A549 (cell line): ENCODE results near the gene NR2E3.

Experiments
- CHD2 ChIP-seq: fragments of 150-350 bp; IDR thresholded peaks from 2 replicates; pipeline ENCODE4 v1.6.1; 2014; ENCODE audit warnings: low read length; ENCODE audit not compliant: partially characterized antibody
- EP300 ChIP-seq, 2 experiments: fragments of >200 bp; sonication (Bioruptor Twin); formaldehyde crosslinking; IDR thresholded peaks; 2 replicates in 1 of 2; 3 replicates in 1 of 2; pipeline ENCODE4 v1.6.1; 2016 to 2017
- MAFK ChIP-seq: fragments of 450-650 bp; IDR thresholded peaks from 2 replicates; pipeline ENCODE4 v1.6.1; 2014; ENCODE audit not compliant: partially characterized antibody
- POLR2A ChIP-seq: IDR thresholded peaks from 2 replicates; pipeline ENCODE4 v1.6.1; 2012; ENCODE audit warnings: mild to moderate bottlenecking, low read length
- RFX5 ChIP-seq: fragments of 450-650 bp; IDR thresholded peaks from 2 replicates; pipeline ENCODE4 v1.7.1; 2014; ENCODE audit warnings: antibody characterized with exemption, mild to moderate bottlenecking, moderate library complexity
- ZSCAN20 ChIP-seq: fragments of 250-450 bp; sonication (Bioruptor Pico); IDR thresholded peaks from 2 replicates; pipeline ENCODE4 v1.8.0; 2022; ENCODE audit warnings: mild to moderate bottlenecking, moderate library complexity
- TF ChIP-seq, protein P1 (sequence below): fragments of >200 bp; sonication (Bioruptor Twin); formaldehyde crosslinking; IDR thresholded peaks from 3 replicates; pipeline ENCODE4 v1.5.1; 2016
- TF ChIP-seq, protein P2 (sequence below): fragments of 250-450 bp; sonication (Bioruptor Pico); IDR thresholded peaks from 2 replicates; pipeline ENCODE4 v1.5.0; 2021; ENCODE audit warnings: mild to moderate bottlenecking, moderate library complexity, borderline replicate concordance

DNA sequence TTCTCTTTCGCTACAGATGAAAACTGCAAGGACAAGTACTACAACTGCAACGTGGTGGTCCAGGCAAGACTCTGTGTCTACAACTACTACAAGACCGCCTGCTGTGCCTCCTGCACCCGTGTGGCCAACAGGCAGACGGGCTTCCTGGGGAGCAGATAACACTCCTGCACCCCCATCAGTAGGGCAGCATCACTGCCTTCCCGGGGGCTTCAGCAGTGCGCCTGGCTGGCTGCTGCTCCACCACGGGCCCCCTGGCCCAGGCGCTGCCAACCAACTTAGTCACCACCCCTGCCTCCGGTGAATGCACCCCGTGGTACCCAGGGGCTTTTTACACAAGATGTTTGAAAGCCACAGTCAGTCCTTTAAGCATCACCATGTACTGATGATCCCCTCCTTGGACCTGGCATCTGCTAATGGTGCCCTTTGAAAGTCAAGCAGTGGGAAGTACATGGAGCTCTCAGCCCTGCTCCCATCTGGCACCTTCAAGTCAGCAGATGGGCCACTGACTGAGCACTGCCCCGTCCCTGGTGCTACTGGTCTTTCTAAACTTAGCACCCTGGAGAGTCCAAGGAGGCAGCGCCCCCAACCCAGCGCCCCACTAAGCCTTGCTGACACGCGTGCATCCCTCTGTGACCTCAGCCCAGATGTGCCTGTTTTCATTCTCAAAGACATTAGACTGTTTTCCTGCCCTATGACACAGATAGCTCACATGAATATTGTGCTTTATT, 33.0 kb upstream of the NR2E3 start:
- TF ChIP-seq EP300 (IDR thresholded peaks at IDR 0.05) (no peak), POLR2A (no peak), CHD2 (no peak), MAFK (no peak), ZSCAN20 (CRISPR knock-in tag) (no peak), RFX5 (no peak)
- TF ChIP-seq, protein P1, sequence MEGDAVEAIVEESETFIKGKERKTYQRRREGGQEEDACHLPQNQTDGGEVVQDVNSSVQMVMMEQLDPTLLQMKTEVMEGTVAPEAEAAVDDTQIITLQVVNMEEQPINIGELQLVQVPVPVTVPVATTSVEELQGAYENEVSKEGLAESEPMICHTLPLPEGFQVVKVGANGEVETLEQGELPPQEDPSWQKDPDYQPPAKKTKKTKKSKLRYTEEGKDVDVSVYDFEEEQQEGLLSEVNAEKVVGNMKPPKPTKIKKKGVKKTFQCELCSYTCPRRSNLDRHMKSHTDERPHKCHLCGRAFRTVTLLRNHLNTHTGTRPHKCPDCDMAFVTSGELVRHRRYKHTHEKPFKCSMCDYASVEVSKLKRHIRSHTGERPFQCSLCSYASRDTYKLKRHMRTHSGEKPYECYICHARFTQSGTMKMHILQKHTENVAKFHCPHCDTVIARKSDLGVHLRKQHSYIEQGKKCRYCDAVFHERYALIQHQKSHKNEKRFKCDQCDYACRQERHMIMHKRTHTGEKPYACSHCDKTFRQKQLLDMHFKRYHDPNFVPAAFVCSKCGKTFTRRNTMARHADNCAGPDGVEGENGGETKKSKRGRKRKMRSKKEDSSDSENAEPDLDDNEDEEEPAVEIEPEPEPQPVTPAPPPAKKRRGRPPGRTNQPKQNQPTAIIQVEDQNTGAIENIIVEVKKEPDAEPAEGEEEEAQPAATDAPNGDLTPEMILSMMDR, result no peak
- TF ChIP-seq, protein P2, sequence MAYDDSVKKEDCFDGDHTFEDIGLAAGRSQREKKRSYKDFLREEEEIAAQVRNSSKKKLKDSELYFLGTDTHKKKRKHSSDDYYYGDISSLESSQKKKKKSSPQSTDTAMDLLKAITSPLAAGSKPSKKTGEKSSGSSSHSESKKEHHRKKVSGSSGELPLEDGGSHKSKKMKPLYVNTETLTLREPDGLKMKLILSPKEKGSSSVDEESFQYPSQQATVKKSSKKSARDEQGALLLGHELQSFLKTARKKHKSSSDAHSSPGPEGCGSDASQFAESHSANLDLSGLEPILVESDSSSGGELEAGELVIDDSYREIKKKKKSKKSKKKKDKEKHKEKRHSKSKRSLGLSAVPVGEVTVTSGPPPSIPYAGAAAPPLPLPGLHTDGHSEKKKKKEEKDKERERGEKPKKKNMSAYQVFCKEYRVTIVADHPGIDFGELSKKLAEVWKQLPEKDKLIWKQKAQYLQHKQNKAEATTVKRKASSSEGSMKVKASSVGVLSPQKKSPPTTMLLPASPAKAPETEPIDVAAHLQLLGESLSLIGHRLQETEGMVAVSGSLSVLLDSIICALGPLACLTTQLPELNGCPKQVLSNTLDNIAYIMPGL (CRISPR knock-in tag), result no peak
